GM18507 (cell line): ENCODE measurements around the gene SMYD5.

Experiments
- DNase-seq: peaks from one replicate; pipeline ENCODE4 v3.0.0; 2011; ENCODE audit warnings: low read depth; ENCODE audit not compliant: insufficient read length; ENCODE audit errors: extremely low spot score
- FAIRE-seq: peaks from 2 replicates; lab custom pipeline; 2011; peaks lifted over from hg19 to GRCh38; lab: Jason Lieb, UNC

Gene SMYD5

DNA sequence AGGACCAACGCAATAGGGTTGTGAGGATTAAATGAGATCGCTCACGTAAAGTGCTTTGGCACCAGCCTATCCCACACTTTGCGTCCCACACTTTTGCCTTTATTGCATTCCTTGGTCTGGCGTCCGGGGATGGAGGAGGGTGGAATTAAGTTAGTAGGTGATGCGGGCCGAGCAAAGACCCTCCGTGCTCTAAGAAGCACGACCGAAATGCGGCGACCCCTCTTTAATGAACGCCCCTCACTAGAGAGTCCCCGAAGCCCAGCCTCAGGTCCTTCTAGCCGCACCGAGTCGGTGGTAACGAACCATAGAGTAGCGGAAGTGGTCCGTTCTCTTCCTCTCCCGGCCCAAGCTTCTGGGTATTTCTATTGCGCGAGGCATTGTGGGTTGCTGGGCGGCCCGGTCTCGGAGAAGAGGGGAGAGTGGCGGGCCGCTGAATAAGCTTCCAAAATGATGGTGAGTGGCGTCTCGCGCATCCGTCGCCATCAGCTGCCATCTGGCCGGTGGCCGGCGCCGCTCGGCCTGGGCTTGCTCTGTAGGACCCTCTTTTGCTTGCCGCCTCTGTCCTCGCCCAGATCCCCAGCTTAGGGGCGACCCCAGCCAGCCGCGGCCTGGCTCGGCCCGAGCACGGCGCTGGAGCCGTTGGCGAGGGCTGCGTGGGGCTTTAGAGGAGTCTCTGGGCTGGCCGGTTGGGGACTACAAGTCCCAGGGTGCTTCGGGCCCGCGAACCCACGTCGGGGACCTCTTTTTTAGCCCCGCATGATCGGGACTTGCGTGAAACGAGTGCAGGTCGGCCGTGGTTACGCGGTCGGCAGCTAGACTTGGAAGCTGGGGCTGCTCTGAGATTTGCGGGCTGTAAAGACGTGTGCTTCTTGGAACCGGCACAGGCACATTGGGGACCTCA lies 20.1 kb downstream of the SMYD5 start, which contains the start of gene CCT7:
TSS of gene CCT7 (plus strand) at position 377 of the 901 bp plus-strand sequence. CDS start at position 448, 71 bp downstream.
- FAIRE-seq (peak; percentile 84), DNase-seq (peak; percentile 78)

DNA sequence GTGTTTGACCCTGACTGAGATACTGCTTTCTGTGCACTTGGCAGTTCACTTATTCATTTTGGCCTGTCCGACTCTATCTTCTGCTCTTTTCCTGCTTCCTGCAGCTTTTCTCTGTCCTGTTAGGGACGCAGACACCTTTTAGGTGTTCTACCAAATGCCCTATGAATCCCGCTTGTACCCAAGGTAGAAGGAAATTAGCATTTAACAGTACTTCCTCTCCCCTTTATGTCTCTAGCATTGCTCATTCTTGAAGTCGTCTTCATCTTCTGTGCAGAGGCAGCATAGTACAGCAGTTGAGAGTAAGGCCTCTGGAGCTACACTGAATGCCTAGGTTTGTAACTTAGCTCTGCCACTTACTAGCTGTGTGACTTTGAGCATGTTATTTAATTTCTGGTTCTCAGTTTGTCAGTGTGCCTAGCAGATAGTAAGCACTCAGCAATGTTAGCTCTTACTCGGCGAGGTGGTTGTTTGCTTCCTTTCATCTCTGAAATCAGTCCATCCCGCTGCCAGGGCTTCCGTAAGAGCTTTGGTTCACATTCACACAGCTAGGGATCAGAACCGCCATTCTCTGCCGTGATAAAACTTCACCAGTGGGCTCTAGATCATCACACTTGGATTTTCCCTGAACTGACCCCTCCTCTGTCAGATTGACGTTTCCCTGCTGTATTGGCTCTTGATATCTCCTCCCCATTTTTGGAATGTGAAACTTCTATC lies 21.4 kb downstream of the SMYD5 start:
- FAIRE-seq (no peak), DNase-seq (no peak)

- FAIRE-seq (no peak), DNase-seq (no peak)
Observed at GRCh38 chr2:73237168-73237567, 23.1 kb downstream of the SMYD5 start.

DNA sequence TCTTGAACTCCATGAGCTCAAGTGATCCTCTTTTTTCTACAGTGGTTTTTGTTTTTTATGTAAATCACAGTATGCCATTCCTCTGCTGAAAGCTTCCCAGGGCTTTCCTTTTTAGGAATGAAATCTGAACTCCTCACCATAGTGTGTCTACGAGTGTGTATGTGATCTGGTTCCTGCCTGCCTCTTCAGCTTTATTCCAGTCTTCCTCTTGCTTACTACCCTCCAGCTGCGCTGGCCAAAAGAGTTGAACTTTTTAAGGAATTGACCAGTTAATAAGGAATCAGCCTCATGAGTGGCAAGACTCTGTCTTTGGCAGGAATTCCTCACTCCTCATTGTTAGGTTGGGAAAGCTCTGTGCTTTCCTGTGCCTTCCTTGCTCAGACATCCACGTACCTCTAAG lies 24.1 kb downstream of the SMYD5 start:
- DNase-seq (no peak), FAIRE-seq (no peak)

DNA sequence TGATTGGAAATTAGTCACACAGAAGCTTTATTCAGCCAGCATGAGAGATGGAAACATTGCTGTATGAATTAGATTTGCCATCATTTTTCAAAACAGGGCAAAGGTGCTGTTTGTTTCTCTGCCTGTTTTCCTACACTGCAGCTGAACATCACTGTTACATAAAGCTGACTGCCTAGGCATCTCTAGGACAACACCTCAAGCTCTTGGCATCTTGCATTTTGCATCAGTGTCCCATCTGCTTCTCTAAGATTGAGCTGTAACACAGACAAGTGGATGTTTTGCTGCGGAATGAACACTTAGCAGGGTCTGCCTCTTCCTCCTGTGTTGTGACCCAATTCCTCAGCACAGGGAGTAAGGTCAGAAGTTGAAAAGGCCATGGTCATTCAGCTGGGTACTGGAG lies 24.9 kb downstream of the SMYD5 start:
- FAIRE-seq (no peak), DNase-seq (no peak)

- DNase-seq (no peak), FAIRE-seq (no peak)
Observed at GRCh38 chr2:73239776-73240175, 25.7 kb downstream of the SMYD5 start.

DNA sequence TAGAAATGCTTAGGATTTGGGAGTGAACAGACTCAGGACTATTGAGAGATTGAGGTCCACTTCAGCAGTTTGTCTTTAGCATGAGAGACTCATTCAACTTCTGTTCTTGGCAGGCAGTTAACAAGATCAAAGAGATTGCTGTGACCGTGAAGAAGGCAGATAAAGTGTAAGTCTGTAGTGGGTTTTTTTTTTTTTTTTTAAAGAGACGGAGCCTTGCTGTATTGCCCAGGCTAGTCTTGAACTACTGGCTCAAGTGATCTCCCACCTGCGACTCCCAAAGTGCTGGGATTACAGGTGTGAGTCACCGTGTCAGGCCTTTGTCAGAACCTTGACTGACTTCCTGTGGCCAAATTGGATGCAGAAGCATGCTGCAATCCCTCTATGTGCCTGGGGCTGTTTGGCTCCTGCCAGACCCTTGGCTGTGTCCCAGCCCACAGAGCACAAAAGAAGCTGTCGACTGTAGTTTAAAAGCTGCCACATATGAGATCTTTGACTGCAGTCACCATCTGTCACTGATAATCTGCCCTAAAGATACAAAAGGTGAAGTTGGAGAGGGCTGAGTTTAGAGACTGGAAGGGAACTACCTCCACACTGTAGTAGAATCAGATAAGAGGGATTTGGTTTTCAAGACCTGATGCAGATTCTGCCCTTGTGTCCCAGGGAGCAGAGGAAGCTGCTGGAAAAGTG lies 30.0 kb downstream of the SMYD5 start:
- DNase-seq (no peak), FAIRE-seq (no peak)

DNA sequence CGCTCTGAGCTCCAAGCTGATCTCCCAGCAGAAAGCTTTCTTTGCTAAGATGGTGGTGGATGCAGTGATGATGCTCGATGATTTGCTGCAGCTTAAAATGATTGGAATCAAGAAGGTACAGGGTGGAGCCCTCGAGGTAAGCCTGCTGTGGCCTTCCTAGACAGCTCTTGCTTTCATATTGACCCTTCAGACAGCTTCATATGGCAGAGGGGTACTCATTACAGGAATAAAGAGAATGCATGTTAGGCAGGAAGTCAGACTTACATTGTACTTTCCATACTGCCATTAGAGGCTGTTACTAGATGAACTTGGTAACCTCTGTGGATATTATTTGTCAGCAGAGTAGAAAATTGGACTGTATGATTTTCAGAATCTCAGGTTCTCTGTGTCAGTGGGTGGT lies 30.5 kb downstream of the SMYD5 start:
- DNase-seq (no peak), FAIRE-seq (no peak)

- no peak for FAIRE-seq
Observed at GRCh38 chr2:73246850-73247249, 32.8 kb downstream of the SMYD5 start.

DNA sequence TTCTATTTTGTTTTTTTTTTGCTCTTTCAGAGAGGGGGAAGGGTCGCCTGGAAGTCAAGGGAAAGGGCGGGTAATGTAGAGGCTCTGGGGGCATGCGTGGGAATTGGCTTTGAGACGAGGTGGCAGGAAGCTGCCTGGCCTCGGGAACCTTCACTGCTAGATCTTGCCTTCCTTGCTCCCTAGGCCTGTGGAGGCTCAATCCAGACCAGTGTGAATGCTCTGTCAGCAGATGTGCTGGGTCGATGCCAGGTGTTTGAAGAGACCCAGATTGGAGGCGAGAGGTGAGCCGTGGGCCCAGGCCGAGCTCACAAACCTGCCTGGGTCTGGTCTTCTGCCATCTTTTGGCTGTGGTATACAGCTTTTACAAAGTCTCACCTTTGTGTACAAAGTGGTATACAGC lies 35.6 kb downstream of the SMYD5 start:
- DNase-seq: no peak
- no peak for FAIRE-seq

More at GRCh38 chr2:73246850-73247249, 32.8 kb downstream of the SMYD5 start:
- DNase-seq: no peak

DNA sequence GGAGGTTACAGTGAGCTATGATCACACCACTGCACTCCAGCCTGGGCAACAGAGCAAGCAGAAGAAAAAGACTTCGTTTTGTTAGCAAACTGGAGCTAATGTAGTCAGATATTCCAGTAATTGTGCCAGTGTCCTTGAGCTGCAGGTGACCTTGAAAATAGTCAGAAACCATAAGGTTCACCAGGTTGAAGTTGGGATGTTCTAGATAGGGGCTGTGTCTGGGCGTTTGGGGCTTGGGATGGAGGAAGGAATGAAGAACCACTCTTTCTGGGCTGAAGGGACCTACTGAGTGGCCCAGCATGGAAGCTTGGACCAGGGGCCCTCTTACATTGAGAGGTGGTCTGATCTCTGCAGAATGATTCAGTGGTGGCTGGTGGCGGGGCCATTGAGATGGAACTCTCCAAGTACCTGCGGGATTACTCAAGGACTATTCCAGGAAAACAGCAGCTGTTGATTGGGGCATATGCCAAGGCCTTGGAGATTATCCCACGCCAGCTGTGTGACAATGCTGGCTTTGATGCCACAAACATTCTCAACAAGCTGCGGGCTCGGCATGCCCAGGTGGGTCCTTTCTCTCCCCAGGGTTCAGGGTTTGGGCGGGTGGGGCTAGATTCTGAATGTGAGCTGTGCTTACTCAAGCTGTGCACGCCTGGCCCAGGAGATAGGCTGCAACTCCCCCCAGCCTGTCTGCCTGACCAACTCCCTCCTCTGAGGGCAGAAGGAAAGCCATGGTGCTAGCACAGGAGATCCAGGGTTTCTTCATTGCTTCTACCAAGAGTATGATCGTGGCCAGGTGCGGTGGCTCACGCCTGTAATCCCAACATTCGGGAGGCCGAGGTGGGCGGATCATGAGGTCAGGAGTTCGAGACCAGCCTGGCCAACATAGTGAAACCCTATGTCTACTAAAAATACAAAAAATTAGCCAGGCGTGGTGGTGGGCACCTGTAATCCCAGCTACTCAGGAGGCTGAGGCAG lies 37.1 kb downstream of the SMYD5 start:
- DNase-seq: no peak
- no peak for FAIRE-seq

- DNase-seq: no peak
- no peak for FAIRE-seq
Observed at GRCh38 chr2:73252238-73253027, 38.4 kb downstream of the SMYD5 start.

- no peak for FAIRE-seq
Observed at GRCh38 chr2:73253400-73253799, 39.4 kb downstream of the SMYD5 start.

GRCh38 chr2:73253901-73254300 lies 39.9 kb downstream of the SMYD5 start:
- no peak for FAIRE-seq
- DNase-seq: no peak

More at GRCh38 chr2:73253400-73253799, 39.4 kb downstream of the SMYD5 start:
- DNase-seq: no peak

GRCh38 chr2:73254343-73255006 lies 40.4 kb downstream of the SMYD5 start:
- DNase-seq (no peak), FAIRE-seq (no peak)

- FAIRE-seq: no peak
- no peak for DNase-seq
Observed at GRCh38 chr2:73255007-73255644, 41.1 kb downstream of the SMYD5 start.

- FAIRE-seq: no peak
- no peak for DNase-seq
Observed at GRCh38 chr2:73255907-73256617, 42.0 kb downstream of the SMYD5 start.
